ENCODE measurements around the gene DLGAP3. TPM values are rescaled to one million over a fixed set of nuclear protein-coding genes. Genes with fewer than 3 reads are reported as not detected.

Gene DLGAP3
- total RNA-seq, 2 experiments from 2014 or later = 0.38 to 0.83 TPM

DNA sequence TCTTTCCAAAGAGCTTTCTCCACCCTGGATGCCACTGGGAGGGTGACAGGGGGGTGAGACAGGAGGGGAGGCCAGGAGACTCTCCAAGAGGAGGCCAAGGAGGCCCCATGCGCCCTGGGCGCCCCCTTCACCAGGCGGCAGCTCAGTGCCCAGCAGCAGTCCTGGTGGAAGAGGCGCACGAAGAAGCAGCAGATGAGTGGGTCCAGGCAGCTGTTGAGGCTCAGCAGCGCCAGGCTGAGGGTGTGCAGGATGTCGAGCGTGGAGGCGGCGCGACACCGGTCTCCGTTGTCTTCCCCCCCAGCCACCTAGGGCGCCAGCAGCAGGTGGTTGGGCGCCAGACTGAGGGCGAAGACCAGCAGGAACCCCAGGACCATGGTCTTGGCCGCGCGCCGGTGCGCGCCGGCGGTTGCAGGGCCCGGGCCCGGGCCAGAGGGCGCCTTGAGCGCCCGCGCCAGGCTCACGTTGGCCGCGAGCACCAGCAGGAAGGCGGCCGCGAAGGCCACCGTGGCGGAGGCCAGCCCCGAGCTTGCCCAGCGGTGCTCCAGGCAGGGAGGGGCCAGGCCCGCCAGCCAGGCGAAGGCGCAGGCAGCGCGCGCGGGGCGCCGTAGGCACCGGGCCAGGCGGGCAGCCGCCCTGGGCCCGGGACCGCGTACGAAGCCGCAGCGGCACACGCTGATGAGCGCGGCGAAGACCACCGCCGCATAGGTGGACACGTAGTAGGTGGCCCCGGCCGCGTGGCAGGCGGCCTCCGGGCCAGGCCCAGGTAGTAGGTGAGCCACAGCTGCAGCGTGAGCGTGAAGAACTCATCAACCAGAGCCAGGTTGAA, 47.1 kb upstream of the DLGAP3 start:
- intact Hi-C loops (cut with micrococcal nuclease) = no loop called here
- POLR2A ChIA-PET = no interaction called here
- CTCF ChIA-PET = interaction anchor here (1.5 kb wide), 1 partner anchor 35 kb away, joined by 3 read pairs; no protein-coding TSS in a partner anchor
- Mint-ChIP-seq H3K36me3 (ENCODE audit: low read depth) (peaks cover 13% of the 10 kb centered on the region), H3K27me3 (no peaks in the 10 kb centered on the region), H3K4me3 (no peak overlapping the region), H3K9me3 (no peaks in the 10 kb centered on the region), H3K4me1 (ENCODE audit: low read depth) (peaks cover 18% of the 10 kb centered on the region), H3K27ac (no peak overlapping the region)
- TF ChIP-seq, protein P1, sequence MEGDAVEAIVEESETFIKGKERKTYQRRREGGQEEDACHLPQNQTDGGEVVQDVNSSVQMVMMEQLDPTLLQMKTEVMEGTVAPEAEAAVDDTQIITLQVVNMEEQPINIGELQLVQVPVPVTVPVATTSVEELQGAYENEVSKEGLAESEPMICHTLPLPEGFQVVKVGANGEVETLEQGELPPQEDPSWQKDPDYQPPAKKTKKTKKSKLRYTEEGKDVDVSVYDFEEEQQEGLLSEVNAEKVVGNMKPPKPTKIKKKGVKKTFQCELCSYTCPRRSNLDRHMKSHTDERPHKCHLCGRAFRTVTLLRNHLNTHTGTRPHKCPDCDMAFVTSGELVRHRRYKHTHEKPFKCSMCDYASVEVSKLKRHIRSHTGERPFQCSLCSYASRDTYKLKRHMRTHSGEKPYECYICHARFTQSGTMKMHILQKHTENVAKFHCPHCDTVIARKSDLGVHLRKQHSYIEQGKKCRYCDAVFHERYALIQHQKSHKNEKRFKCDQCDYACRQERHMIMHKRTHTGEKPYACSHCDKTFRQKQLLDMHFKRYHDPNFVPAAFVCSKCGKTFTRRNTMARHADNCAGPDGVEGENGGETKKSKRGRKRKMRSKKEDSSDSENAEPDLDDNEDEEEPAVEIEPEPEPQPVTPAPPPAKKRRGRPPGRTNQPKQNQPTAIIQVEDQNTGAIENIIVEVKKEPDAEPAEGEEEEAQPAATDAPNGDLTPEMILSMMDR (IDR thresholded peaks at IDR 0.05) = no peak
- ATAC-seq (no peak), DNase-seq (no peak)

DNA sequence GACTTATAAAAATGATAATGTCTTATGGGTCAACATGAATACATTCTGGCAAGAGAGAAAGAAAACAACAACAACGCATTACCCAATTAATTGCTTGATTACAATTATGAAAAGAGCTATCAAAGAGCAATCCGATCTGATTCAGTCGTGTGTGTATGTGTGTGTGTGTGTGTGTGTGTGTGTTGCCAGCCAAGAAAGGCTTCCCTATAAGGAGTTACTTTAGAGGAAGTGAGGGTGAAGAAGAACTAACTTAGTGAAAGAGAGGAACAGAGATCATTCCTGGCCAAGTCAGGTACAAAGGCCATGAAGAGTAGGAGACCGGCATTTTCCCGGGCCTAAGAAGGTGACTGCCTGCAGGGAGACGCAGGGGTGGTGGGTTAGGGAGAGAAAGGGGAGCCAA, 46.3 kb upstream of the DLGAP3 start:
- ChIA-PET CTCF (interaction anchor here (1.5 kb wide), 1 partner anchor 36 kb away, joined by 3 read pairs; no protein-coding TSS in a partner anchor), POLR2A (no interaction called here)
- TF ChIP-seq, protein P1 (IDR thresholded peaks at IDR 0.05) = no peak
- H3K27ac Mint-ChIP-seq = no peak overlapping the region
- H3K36me3 Mint-ChIP-seq (ENCODE audit: low read depth) = peaks cover 10% of the 10 kb centered on the region
- peaks cover 13% of the 10 kb centered on the region for H3K4me1 Mint-ChIP-seq (ENCODE audit: low read depth)
- no peaks in the 10 kb centered on the region for H3K9me3 Mint-ChIP-seq
- H3K4me3 Mint-ChIP-seq = no peak overlapping the region
- DNase-seq (no peak), ATAC-seq (no peak)
- no peaks in the 10 kb centered on the region for H3K27me3 Mint-ChIP-seq
- intact Hi-C loops (cut with micrococcal nuclease) = no loop called here

DNA sequence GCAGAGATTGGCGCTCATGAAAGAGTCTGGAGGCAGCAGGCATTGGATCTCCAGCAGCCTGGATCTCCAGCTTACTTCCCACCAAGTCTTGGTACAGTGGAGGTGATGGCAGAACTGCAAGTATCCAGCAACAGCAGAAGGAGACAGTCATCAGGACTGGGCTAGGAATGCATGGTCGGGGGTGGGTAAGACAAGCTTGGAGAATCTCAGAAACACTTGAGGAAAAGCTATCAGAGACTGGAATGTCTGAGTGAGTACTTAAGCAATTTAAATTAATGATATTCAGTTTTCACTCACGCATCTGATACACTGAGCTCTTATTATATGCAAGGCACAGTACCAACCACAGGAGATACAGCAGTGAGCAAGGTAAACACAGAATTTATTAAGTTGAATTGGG, 45.9 kb upstream of the DLGAP3 start:
- Mint-ChIP-seq H3K27ac (no peak overlapping the region), H3K27me3 (no peaks in the 10 kb centered on the region), H3K4me3 (no peak overlapping the region), H3K9me3 (no peaks in the 10 kb centered on the region), H3K4me1 (ENCODE audit: low read depth) (peaks cover 10% of the 10 kb centered on the region), H3K36me3 (ENCODE audit: low read depth) (peaks cover 10% of the 10 kb centered on the region)
- CTCF ChIA-PET = interaction anchor here (0.9 to 1.5 kb wide), 2 partner anchors 11 to 36 kb away, joined by 3 read pairs; no protein-coding TSS in a partner anchor
- intact Hi-C loops (cut with micrococcal nuclease) = no loop called here
- POLR2A ChIA-PET = no interaction called here
- DNase-seq (no peak), ATAC-seq (no peak)
- TF ChIP-seq, protein P1 (IDR thresholded peaks at IDR 0.05) = no peak

DNA sequence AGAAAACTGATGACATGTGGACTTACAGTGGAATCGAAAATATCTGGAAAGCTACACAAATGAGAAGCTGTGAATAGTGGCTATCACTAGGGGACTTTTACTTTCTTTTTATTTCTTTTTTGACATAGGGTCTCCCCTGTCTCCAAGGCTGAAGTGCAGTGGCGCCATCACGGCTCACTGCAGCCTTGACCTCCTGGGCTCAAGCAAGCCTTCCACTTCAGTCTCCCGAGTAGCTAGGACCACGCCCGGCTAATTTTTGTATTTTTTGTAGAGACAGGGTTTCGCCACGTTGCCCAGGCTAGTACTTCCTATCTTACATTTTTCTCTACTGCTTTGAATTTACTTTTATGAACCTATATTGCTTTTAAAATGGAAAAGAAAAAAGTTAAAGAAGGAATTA, 45.2 kb upstream of the DLGAP3 start:
- Mint-ChIP-seq H3K9me3 (no peaks in the 10 kb centered on the region), H3K4me1 (ENCODE audit: low read depth) (peaks cover 10% of the 10 kb centered on the region), H3K36me3 (ENCODE audit: low read depth) (peaks cover 10% of the 10 kb centered on the region), H3K27me3 (no peaks in the 10 kb centered on the region), H3K27ac (no peak overlapping the region), H3K4me3 (no peak overlapping the region)
- intact Hi-C loops (cut with micrococcal nuclease) = no loop called here
- TF ChIP-seq, protein P1 (IDR thresholded peaks at IDR 0.05) = no peak
- no peak for ATAC-seq
- POLR2A ChIA-PET = no interaction called here
- CTCF ChIA-PET = interaction anchor here (0.9 kb wide), 1 partner anchor 12 kb away, joined by 3 read pairs; no protein-coding TSS in a partner anchor
- DNase-seq = no peak

DNA sequence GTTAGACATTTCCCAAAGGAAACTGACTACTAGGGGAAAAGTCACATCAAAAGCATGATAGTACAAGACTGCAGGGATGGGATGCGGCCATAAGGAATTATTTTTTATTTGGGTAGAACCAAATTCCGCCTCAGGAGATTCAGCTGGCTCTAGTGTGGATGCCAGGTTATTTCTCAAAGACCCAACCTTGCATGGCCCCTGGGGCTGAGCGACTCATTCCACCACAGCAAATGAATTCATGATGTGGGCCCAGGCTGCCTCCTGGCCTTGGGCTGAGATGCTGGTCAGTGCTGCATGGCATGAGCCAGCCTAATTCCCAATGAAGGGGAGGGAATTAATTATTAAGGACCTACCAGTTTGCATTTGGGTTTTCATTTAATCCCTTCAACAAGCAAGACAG, 43.9 kb upstream of the DLGAP3 start:
- ChIA-PET CTCF (no interaction called here), POLR2A (no interaction called here)
- intact Hi-C loops (cut with micrococcal nuclease) = no loop called here

More for the DNA sequence above, 43.9 kb upstream of the DLGAP3 start:
- no peak overlapping the region for H3K27ac Mint-ChIP-seq
- no peak overlapping the region for H3K4me3 Mint-ChIP-seq
- no peaks in the 10 kb centered on the region for H3K27me3 Mint-ChIP-seq
- no peak for DNase-seq
- peaks cover 10% of the 10 kb centered on the region for H3K36me3 Mint-ChIP-seq (ENCODE audit: low read depth)
- H3K4me1 Mint-ChIP-seq (ENCODE audit: low read depth) = peaks cover 7% of the 10 kb centered on the region
- no peak for ATAC-seq
- TF ChIP-seq, protein P1 (IDR thresholded peaks at IDR 0.05) = no peak
- no peaks in the 10 kb centered on the region for H3K9me3 Mint-ChIP-seq
